ENCODE measurements around the gene PPP1R1B. TPM values are rescaled to one million over a fixed set of nuclear protein-coding genes. Genes with fewer than 3 reads are reported as not detected.

Gene PPP1R1B
- total RNA-seq, 1 donor from 2014 or later, result not detected

DNA sequence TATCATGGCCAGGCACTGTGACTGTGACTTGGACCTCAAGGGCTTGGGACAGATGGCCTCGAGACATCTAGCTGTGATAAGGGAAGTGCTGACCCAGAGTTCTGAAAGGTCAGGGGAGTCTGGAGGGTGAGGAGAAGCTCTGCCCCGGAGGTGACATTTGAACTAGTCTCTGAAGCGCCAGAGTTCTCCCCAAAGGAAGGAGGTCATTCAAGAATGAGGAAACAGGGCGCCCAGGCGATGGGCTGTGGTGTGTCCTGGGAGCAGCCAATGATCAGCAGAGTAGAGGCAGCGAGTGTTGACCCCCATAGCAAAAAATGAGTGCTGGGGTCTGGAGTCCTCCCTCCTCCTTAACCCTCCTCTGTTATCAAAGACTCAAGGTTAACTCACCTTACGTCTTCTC is 15.1 kb downstream of the PPP1R1B start:
- H3K9ac ChIP-seq, result no peak overlapping the region
- H3F3A ChIP-seq (ENCODE audit: low read depth), result peaks cover 17% of the 10 kb centered on the region
- no peak overlapping the region for H3K27ac ChIP-seq
- no peak overlapping the region for H3K4me2 ChIP-seq
- no peak overlapping the region for H3K4me3 ChIP-seq
- Mint-ChIP-seq H3K4me3 (no peak overlapping the region), H3K36me3 (peaks cover 2% of the 10 kb centered on the region), H3K27me3 (ENCODE audit: insufficient read depth, low read depth) (peaks cover 7% of the 10 kb centered on the region), H3K4me1 (peaks cover 53% of the 10 kb centered on the region), H3K9me3 (no peaks in the 10 kb centered on the region), H3K27ac (no peak overlapping the region)
- no peaks in the 10 kb centered on the region for H3K36me3 ChIP-seq
- DNase-seq (ENCODE audit: low spot score), result no peak
- H3K4me1 ChIP-seq, result peaks cover 40% of the 10 kb centered on the region
- H3K79me2 ChIP-seq (ENCODE audit: low read depth), result peaks cover 73% of the 10 kb centered on the region
- peaks cover 77% of the 10 kb centered on the region for H4K20me1 ChIP-seq (ENCODE audit: low read depth)
- H2AFZ ChIP-seq (replicated peaks), result no peak overlapping the region
- no peaks in the 10 kb centered on the region for H3K9me3 ChIP-seq (ENCODE audit: low read depth)
- no peak for TF ChIP-seq EZH2phosphoT487 (IDR thresholded peaks at IDR 0.05)
- TF ChIP-seq, protein P1, sequence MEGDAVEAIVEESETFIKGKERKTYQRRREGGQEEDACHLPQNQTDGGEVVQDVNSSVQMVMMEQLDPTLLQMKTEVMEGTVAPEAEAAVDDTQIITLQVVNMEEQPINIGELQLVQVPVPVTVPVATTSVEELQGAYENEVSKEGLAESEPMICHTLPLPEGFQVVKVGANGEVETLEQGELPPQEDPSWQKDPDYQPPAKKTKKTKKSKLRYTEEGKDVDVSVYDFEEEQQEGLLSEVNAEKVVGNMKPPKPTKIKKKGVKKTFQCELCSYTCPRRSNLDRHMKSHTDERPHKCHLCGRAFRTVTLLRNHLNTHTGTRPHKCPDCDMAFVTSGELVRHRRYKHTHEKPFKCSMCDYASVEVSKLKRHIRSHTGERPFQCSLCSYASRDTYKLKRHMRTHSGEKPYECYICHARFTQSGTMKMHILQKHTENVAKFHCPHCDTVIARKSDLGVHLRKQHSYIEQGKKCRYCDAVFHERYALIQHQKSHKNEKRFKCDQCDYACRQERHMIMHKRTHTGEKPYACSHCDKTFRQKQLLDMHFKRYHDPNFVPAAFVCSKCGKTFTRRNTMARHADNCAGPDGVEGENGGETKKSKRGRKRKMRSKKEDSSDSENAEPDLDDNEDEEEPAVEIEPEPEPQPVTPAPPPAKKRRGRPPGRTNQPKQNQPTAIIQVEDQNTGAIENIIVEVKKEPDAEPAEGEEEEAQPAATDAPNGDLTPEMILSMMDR (IDR thresholded peaks at IDR 0.05), result no peak
- TF ChIP-seq EZH2 (IDR thresholded peaks at IDR 0.05), result no peak
- no peaks in the 10 kb centered on the region for H3K27me3 ChIP-seq

DNA sequence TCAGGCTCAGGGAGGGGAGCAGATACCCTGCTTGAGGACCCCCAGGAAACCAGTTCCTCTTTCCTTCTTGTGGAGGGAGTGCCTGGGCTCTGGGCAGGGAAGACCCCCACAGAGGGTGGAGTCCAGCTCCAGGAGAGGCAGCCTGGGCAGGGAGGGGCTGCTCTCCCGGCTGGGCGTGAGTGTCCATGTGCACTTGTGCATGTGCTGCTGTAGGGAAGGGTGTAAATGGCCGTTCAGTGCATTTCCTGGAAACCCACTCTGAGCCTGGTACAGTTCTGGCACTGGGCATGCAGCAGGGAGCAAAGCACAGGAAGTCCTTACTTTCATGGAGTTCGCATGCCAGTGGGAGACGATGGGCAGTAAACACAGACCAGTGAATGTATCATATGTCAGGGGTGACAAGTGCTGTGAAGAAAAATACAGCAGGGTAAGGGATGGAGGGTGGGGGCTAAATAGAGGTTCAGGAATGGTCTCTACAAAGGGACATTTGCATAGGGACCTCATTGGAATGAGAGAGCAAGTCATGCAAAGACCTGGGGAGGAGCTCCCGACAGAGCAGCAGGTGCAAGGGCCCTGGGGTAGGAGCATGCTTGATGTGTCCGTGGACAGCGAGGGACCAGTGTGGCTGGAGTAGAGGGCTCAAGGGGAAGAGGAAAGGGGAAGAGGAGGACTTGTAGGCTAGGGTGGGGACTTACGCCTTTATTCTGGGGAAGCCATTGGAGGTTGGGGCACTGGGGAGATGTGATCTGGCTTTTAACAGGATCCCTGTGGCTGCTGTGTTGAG is 15.7 kb downstream of the PPP1R1B start:
- H3K27ac Mint-ChIP-seq, result no peak overlapping the region
- H3K4me3 Mint-ChIP-seq, result no peak overlapping the region
- H3F3A ChIP-seq (ENCODE audit: low read depth), result peaks cover 17% of the 10 kb centered on the region
- no peaks in the 10 kb centered on the region for H3K27me3 ChIP-seq
- no peaks in the 10 kb centered on the region for H3K9me3 ChIP-seq (ENCODE audit: low read depth)
- no peak overlapping the region for H2AFZ ChIP-seq (replicated peaks)
- peaks cover 50% of the 10 kb centered on the region for H3K4me1 Mint-ChIP-seq
- DNase-seq (ENCODE audit: low spot score), result no peak
- peaks cover 7% of the 10 kb centered on the region for H3K27me3 Mint-ChIP-seq (ENCODE audit: insufficient read depth, low read depth)
- H3K9ac ChIP-seq, result no peak overlapping the region
- no peak overlapping the region for H3K27ac ChIP-seq
- H3K9me3 Mint-ChIP-seq, result no peaks in the 10 kb centered on the region
- peaks cover 77% of the 10 kb centered on the region for H3K79me2 ChIP-seq (ENCODE audit: low read depth)
- H3K4me2 ChIP-seq, result no peak overlapping the region
- H3K36me3 Mint-ChIP-seq, result peaks cover 2% of the 10 kb centered on the region
- TF ChIP-seq, protein P1 (IDR thresholded peaks at IDR 0.05), result no peak
- no peak for TF ChIP-seq EZH2phosphoT487 (IDR thresholded peaks at IDR 0.05)
- no peak for TF ChIP-seq EZH2 (IDR thresholded peaks at IDR 0.05)
- no peak overlapping the region for H3K4me3 ChIP-seq
- no peaks in the 10 kb centered on the region for H3K36me3 ChIP-seq
- H4K20me1 ChIP-seq (ENCODE audit: low read depth), result peaks cover 80% of the 10 kb centered on the region
- H3K4me1 ChIP-seq, result peaks cover 40% of the 10 kb centered on the region

DNA sequence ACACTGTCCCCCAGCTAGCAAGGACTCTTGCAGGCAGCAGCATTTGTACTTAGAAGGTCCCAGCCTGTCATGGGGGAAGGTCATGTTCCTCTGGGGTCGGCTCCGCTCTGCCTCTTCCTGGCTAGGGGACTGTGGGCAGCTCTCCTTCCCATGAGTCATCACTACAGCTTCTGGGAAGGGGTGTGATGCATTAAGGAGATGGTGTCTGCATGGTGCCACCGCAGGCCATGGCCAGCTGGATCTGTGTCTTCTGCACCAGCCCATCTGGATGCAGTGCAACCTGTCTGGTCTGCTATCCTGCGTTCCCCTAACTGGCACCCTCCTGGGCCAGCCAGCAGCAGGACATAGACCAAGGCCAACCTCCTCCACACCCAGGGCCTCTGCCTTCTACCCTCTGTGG is 16.5 kb downstream of the PPP1R1B start:
- Histone ChIP-seq H3K4me1 (peaks cover 32% of the 10 kb centered on the region), H2AFZ (replicated peaks) (no peak overlapping the region), H3K4me2 (no peak overlapping the region), H3K27ac (no peak overlapping the region), H3K4me3 (no peak overlapping the region), H3F3A (ENCODE audit: low read depth) (peaks cover 12% of the 10 kb centered on the region), H3K36me3 (no peaks in the 10 kb centered on the region), H3K27me3 (no peaks in the 10 kb centered on the region), H3K9me3 (ENCODE audit: low read depth) (no peaks in the 10 kb centered on the region), H3K79me2 (ENCODE audit: low read depth) (peaks cover 73% of the 10 kb centered on the region), H3K9ac (no peak overlapping the region), H4K20me1 (ENCODE audit: low read depth) (peaks cover 75% of the 10 kb centered on the region)
- DNase-seq (ENCODE audit: low spot score), result no peak
- Mint-ChIP-seq H3K9me3 (no peaks in the 10 kb centered on the region), H3K36me3 (peaks cover 2% of the 10 kb centered on the region), H3K4me3 (no peak overlapping the region), H3K27me3 (ENCODE audit: insufficient read depth, low read depth) (peaks cover 5% of the 10 kb centered on the region), H3K27ac (no peak overlapping the region), H3K4me1 (peaks cover 42% of the 10 kb centered on the region)
- TF ChIP-seq, protein P1 (IDR thresholded peaks at IDR 0.05), result no peak
